CD14-positive monocyte (primary cell): ENCODE results near the gene TPPP. TPM values are rescaled to one million over a fixed set of nuclear protein-coding genes. Genes with fewer than 3 reads are reported as not detected.
"Not testable (repeated sequence)": the region's sequence is repeated elsewhere in the genome, so short reads cannot be mapped to it uniquely, and the experiment has no call there.

ENCODE experiments used
- DNase-seq, 3 donors: peaks; one replicate each; pipeline ENCODE4 v3.0.0-alpha.2; 2011 to 2022
- H2AFZ ChIP-seq: 2 replicates; pipeline ENCODE4 v1.6.0; 2012; ENCODE audit warnings: mild to moderate bottlenecking, low read depth, low read length, inconsistent platforms; ENCODE audit not compliant: insufficient read depth, poor library complexity, severe bottlenecking
- H3K27ac ChIP-seq, 2 donors: 1 replicate in 1 of 2; 2 replicates in 1 of 2; pipeline ENCODE4 v1.5.1; 2012 to 2013; ENCODE audit warnings: low read length in 2 of 2, control low read depth in 1 of 2, inconsistent platforms in 1 of 2, low read depth in 1 of 2, mild to moderate bottlenecking in 1 of 2
- H3K27me3 ChIP-seq, 2 donors: one replicate each; pipeline versions ENCODE4 v1.6.0 to v1.6.1; 2011 to 2013; ENCODE audit warnings: low read length in 2 of 2; ENCODE audit not compliant: control insufficient read depth in 2 of 2, insufficient read depth in 2 of 2
- H3K36me3 ChIP-seq, 2 donors: replicated peaks in 1 of 2; 1 replicate in 1 of 2; 2 replicates in 1 of 2; pipeline versions ENCODE4 v1.5.1 to v1.6.1; 2012 to 2013; ENCODE audit warnings: low read length in 2 of 2, control low read depth in 1 of 2, inconsistent platforms in 1 of 2, mild to moderate bottlenecking in 1 of 2; ENCODE audit not compliant: insufficient read depth in 2 of 2, control insufficient read depth in 1 of 2
- H3K4me1 ChIP-seq, 2 donors: 1 replicate in 1 of 2; 2 replicates in 1 of 2; pipeline versions ENCODE4 v1.5.1 to v1.6.1; 2012 to 2013; ENCODE audit warnings: low read length in 2 of 2, control low read depth in 1 of 2, inconsistent platforms in 1 of 2, mild to moderate bottlenecking in 1 of 2, moderate library complexity in 1 of 2; ENCODE audit not compliant: insufficient read depth in 2 of 2, control insufficient read depth in 1 of 2
- H3K4me2 ChIP-seq: replicated peaks from 2 replicates; pipeline ENCODE3; 2012; ENCODE audit warnings: low read length, moderate library complexity, mild to moderate bottlenecking; ENCODE audit not compliant: poor library complexity, severe bottlenecking; ENCODE audit errors: extremely low read depth
- H3K4me3 ChIP-seq, 3 experiments: fragments of 200-600 bp in 1 of 3; sonication (generic) in 1 of 3; replicated peaks in 1 of 3; 1 replicate in 2 of 3; 2 replicates in 1 of 3; pipeline ENCODE4 v1.5.1; 2011 to 2013; ENCODE audit warnings: low read length in 3 of 3, mild to moderate bottlenecking in 3 of 3, control low read depth in 2 of 3, low read depth in 2 of 3, inconsistent platforms in 1 of 3, moderate library complexity in 1 of 3
- H3K79me2 ChIP-seq: 2 replicates; pipeline ENCODE4 v1.6.0; 2012; ENCODE audit warnings: mild to moderate bottlenecking, control low read depth, inconsistent platforms, low read length, moderate library complexity; ENCODE audit not compliant: insufficient read depth
- H3K9ac ChIP-seq: 2 replicates; pipeline ENCODE4 v1.6.0; 2017; ENCODE audit warnings: low read length, mild to moderate bottlenecking; ENCODE audit not compliant: insufficient read depth, poor library complexity, severe bottlenecking
- H3K9me3 ChIP-seq, 2 donors: replicated peaks in 1 of 2; 1 replicate in 1 of 2; 2 replicates in 1 of 2; pipeline versions ENCODE4 v1.5.1 to v1.6.1; 2012 to 2013; ENCODE audit warnings: low read length in 2 of 2, control low read depth in 1 of 2; ENCODE audit not compliant: control insufficient read depth in 1 of 2, insufficient read depth in 1 of 2
- H4K20me1 ChIP-seq: 2 replicates; pipeline ENCODE4 v1.6.0; 2012; ENCODE audit warnings: mild to moderate bottlenecking, low read length, control low read depth, moderate library complexity; ENCODE audit not compliant: insufficient read depth
- H3K27ac Mint-ChIP-seq, 7 donors: one replicate each; pipeline ENCODE4 v1.8.0; 2020; ENCODE audit warnings: mild to moderate bottlenecking in 7 of 7, mixed read lengths in 7 of 7, moderate library complexity in 6 of 7, inconsistent platforms in 2 of 7
- H3K27me3 Mint-ChIP-seq, 3 donors: one replicate each; pipeline ENCODE4 v1.8.0; 2021 to 2022; ENCODE audit warnings: low read depth in 3 of 3, mild to moderate bottlenecking in 3 of 3, mixed read lengths in 3 of 3, moderate library complexity in 3 of 3, inconsistent platforms in 1 of 3
- H3K36me3 Mint-ChIP-seq, 2 donors: one replicate each; pipeline ENCODE4 v1.8.0; 2020; ENCODE audit warnings: mixed read lengths in 2 of 2, inconsistent platforms in 1 of 2, mild to moderate bottlenecking in 1 of 2
- H3K4me1 Mint-ChIP-seq: one replicate; pipeline ENCODE4 v1.8.0; 2020; ENCODE audit warnings: mild to moderate bottlenecking, mixed read lengths
- H3K4me3 Mint-ChIP-seq, 2 donors: one replicate each; pipeline ENCODE4 v1.8.0; 2020; ENCODE audit warnings: mild to moderate bottlenecking in 2 of 2, mixed read lengths in 2 of 2, moderate library complexity in 1 of 2
- H3K9me3 Mint-ChIP-seq, 7 donors: one replicate each; pipeline ENCODE4 v1.8.0; 2020 to 2022; ENCODE audit warnings: mixed read lengths in 7 of 7, mild to moderate bottlenecking in 6 of 7, moderate library complexity in 6 of 7, inconsistent platforms in 2 of 7
- CTCF ChIP-seq: fragments of 200-600 bp; IDR thresholded peaks from one replicate; pipeline ENCODE4 v1.8.0; 2022; ENCODE audit warnings: antibody characterized with exemption, mild to moderate bottlenecking
- WGBS: methylation state at CpG from one replicate; pipeline ENCODE4 v1.1.5; 2013; ENCODE audit warnings: missing lambda C conversion rate; ENCODE audit not compliant: insufficient coverage; 5-methylcytosine and 5-hydroxymethylcytosine counted together
- intact Hi-C, 2 donors: fragments of 100-400 bp; cut with micrococcal nuclease; formaldehyde crosslinking; loops; one replicate each; pipeline versions ENCODE4 v1.15.0 to v1.15.1; 2023
- polyA plus RNA-seq, 3 donors: library from polyadenylated mRNA; depleted of rRNA in 1 of 3; unstranded in 2 of 3; stranded (reverse) in 1 of 3; fragments of 300-500 nt in 2 of 3; fragments of >200 nt in 1 of 3; fragmentation: Illumina TruSeq in 2 of 3; gene quantifications; 1 replicate in 2 of 3; 2 replicates in 1 of 3; pipeline ENCODE4 v1.2.3, GENCODE V29; 2012 to 2021

TPPP gene
- polyA plus RNA-seq, 3 donors = 0.02 to 0.17 (median 0.06) TPM

- not testable (repeated sequence) for H3K36me3 Mint-ChIP-seq, DNase-seq, H3K36me3 ChIP-seq, H3K27me3 ChIP-seq, H3K4me3 Mint-ChIP-seq, H4K20me1 ChIP-seq, H3K27ac ChIP-seq, H3K4me3 ChIP-seq, H3K27ac Mint-ChIP-seq, H3K79me2 ChIP-seq, H3K4me2 ChIP-seq, H3K9me3 ChIP-seq, H2AFZ ChIP-seq, H3K4me1 Mint-ChIP-seq, H3K4me1 ChIP-seq, H3K9ac ChIP-seq
- peaks cover 10 to 26% (median 15%) of the 10 kb centered on the region in 7 donors for H3K9me3 Mint-ChIP-seq
- intact Hi-C loops = loop anchor here in 1 of 2 donors (10.0 kb wide), 1 partner anchor 75 kb away; no protein-coding TSS in a partner anchor
- peaks cover 14 to 27% (median 18%) of the 10 kb centered on the region in 3 donors for H3K27me3 Mint-ChIP-seq
- no CpG with 5 or more reads among the region's 1 CpG for WGBS
Observed at GRCh38 chr5:719379-719778, 26.2 kb upstream of the TPPP start.

GRCh38 chr5:717143-717542 is 24.0 kb upstream of the TPPP start:
- WGBS = 85% methylated on average over 6 of the region's 7 CpGs
- Mint-ChIP-seq H3K27ac (no peak overlapping the region), H3K4me1 (no peaks in the 10 kb centered on the region), H3K9me3 (peaks cover 10 to 26% (median 15%) of the 10 kb centered on the region in 7 donors), H3K36me3 (no peaks in the 10 kb centered on the region), H3K4me3 (no peak overlapping the region), H3K27me3 (peaks cover 15 to 28% (median 23%) of the 10 kb centered on the region in 3 donors)
- no peaks in the 10 kb centered on the region for H3K36me3 ChIP-seq
- no peak overlapping the region for H2AFZ ChIP-seq
- no peaks in the 10 kb centered on the region for H3K27me3 ChIP-seq
- no peaks in the 10 kb centered on the region for H4K20me1 ChIP-seq
- DNase-seq = no peak
- no peak overlapping the region for H3K4me3 ChIP-seq
- intact Hi-C loops = loop anchor here in 1 of 2 donors (10.0 kb wide), 1 partner anchor 78 kb away; no protein-coding TSS in a partner anchor
- H3K9ac ChIP-seq = no peak overlapping the region
- no peaks in the 10 kb centered on the region for H3K4me1 ChIP-seq
- H3K79me2 ChIP-seq = no peaks in the 10 kb centered on the region
- no peaks in the 10 kb centered on the region for H3K9me3 ChIP-seq
- TF ChIP-seq CTCF = no peak
- no peak overlapping the region for H3K4me2 ChIP-seq
- H3K27ac ChIP-seq = no peak overlapping the region

- Mint-ChIP-seq H3K27me3 (peaks cover 15 to 26% (median 24%) of the 10 kb centered on the region in 3 donors), H3K9me3 (peaks cover 11 to 26% (median 15%) of the 10 kb centered on the region in 7 donors)
- not testable (repeated sequence) for H3K9me3 ChIP-seq, H4K20me1 ChIP-seq, H3K4me3 ChIP-seq, H3K9ac ChIP-seq, H3K36me3 ChIP-seq, DNase-seq, H3K4me2 ChIP-seq, H3K27me3 ChIP-seq, H3K27ac Mint-ChIP-seq, H3K27ac ChIP-seq, H3K4me1 Mint-ChIP-seq, H3K4me1 ChIP-seq, H2AFZ ChIP-seq, H3K36me3 Mint-ChIP-seq, H3K4me3 Mint-ChIP-seq, H3K79me2 ChIP-seq
- WGBS = 92% methylated on average over 2 of the region's 4 CpGs
- intact Hi-C loops = loop anchor here in 1 of 2 donors (10.0 kb wide), 1 partner anchor 78 kb away; no protein-coding TSS in a partner anchor
Observed at GRCh38 chr5:716740-717139, 23.6 kb upstream of the TPPP start.

- not testable (repeated sequence) for H3K36me3 Mint-ChIP-seq, H3K4me1 ChIP-seq, DNase-seq, H3K4me3 Mint-ChIP-seq, H3K27ac Mint-ChIP-seq, H2AFZ ChIP-seq, H3K79me2 ChIP-seq, H3K27me3 ChIP-seq, H3K4me3 ChIP-seq, H3K36me3 ChIP-seq, H3K9ac ChIP-seq, H3K9me3 ChIP-seq, H4K20me1 ChIP-seq, H3K4me2 ChIP-seq, H3K27ac ChIP-seq, H3K4me1 Mint-ChIP-seq
- intact Hi-C loops = loop anchor here in 1 of 2 donors (10.0 kb wide), 1 partner anchor 79 kb away; no protein-coding TSS in a partner anchor
- H3K27me3 Mint-ChIP-seq = peaks cover 14 to 33% (median 26%) of the 10 kb centered on the region in 3 donors
- WGBS = 100% methylated on average over 1 of the region's 4 CpGs
- peaks cover 11 to 28% (median 15%) of the 10 kb centered on the region in 7 donors for H3K9me3 Mint-ChIP-seq
Observed at GRCh38 chr5:715636-716035, 22.5 kb upstream of the TPPP start.
